Caco-2 (cell line): Measurements from ENCODE around the gene AHSA1. TPM values are rescaled to one million over a fixed set of nuclear protein-coding genes. Genes with fewer than 3 reads are reported as not detected.

Experiments
- BruUV-seq: library from RNA; stranded (reverse); fragments of 400-500 nt; replicated peaks from 2 replicates; lab custom pipeline; 2021; lab: Mats Ljungman, UMichigan
- CTCF ChIA-PET: fragments of 300-600 bp; sonication (Branson Sonifier 250); formaldehyde crosslinking; loops from one replicate; lab custom pipeline; 2022; ENCODE audit warnings: antibody characterized with exemption; lab: Charles Lee
- POLR2A ChIA-PET: fragments of 300-600 bp; sonication (Branson Sonifier 250); formaldehyde crosslinking; loops from one replicate; lab custom pipeline; 2022; ENCODE audit warnings: antibody characterized with exemption; lab: Charles Lee
- DNase-seq, 2 experiments: peaks; one replicate each; pipeline versions ENCODE4 v3.0.0 to v3.0.0-alpha.2; 2020 to 2022
- H3K27me3 ChIP-seq: replicated peaks from 2 replicates; pipeline ENCODE4 v1.6.0; 2011; ENCODE audit warnings: low read length; ENCODE audit not compliant: control insufficient read depth, insufficient read depth
- H3K36me3 ChIP-seq: 2 replicates; pipeline ENCODE4 v1.5.1; 2011; ENCODE audit warnings: low read length; ENCODE audit not compliant: control insufficient read depth, insufficient read depth
- H3K4me1 ChIP-seq: fragments of 250-450 bp; sonication (Bioruptor Pico); 2 replicates; pipeline ENCODE4 v1.5.1; 2020; ENCODE audit warnings: mild to moderate bottlenecking
- H3K4me3 ChIP-seq: 2 replicates; pipeline ENCODE4 v1.5.1; 2011; ENCODE audit warnings: low read depth, mild to moderate bottlenecking, control low read depth, low read length
- H3K9me3 ChIP-seq: fragments of 250-450 bp; sonication (Bioruptor Pico); 2 replicates; pipeline ENCODE4 v1.5.1; 2020; ENCODE audit warnings: mild to moderate bottlenecking, moderate library complexity
- H3K27ac Mint-ChIP-seq: one replicate; pipeline ENCODE4 v1.8.0; 2022; ENCODE audit warnings: mixed read lengths; ENCODE audit not compliant: unreplicated experiment
- H3K27me3 Mint-ChIP-seq: one replicate; pipeline ENCODE4 v1.8.0; 2022; ENCODE audit warnings: mixed read lengths; ENCODE audit not compliant: insufficient read depth, unreplicated experiment
- H3K36me3 Mint-ChIP-seq: one replicate; pipeline ENCODE4 v1.8.0; 2022; ENCODE audit warnings: mild to moderate bottlenecking, mixed read lengths; ENCODE audit not compliant: insufficient read depth, unreplicated experiment
- H3K4me1 Mint-ChIP-seq: one replicate; pipeline ENCODE4 v1.8.0; 2022; ENCODE audit warnings: low read depth, mixed read lengths; ENCODE audit not compliant: unreplicated experiment
- H3K4me3 Mint-ChIP-seq: one replicate; pipeline ENCODE4 v1.8.0; 2022; ENCODE audit warnings: mild to moderate bottlenecking, moderate library complexity, mixed read lengths; ENCODE audit not compliant: unreplicated experiment
- H3K9me3 Mint-ChIP-seq: one replicate; pipeline ENCODE4 v1.8.0; 2022; ENCODE audit warnings: mixed read lengths; ENCODE audit not compliant: unreplicated experiment
- CTCF ChIP-seq, 2 experiments: fragments of 200-600 bp in 1 of 2; IDR thresholded peaks; 1 replicate in 1 of 2; 2 replicates in 1 of 2; pipeline versions ENCODE4 v1.5.1 to v1.8.0; 2011 to 2022; ENCODE audit warnings: antibody characterized with exemption in 1 of 2, control low read depth in 1 of 2, inconsistent platforms in 1 of 2, low read depth in 1 of 2, low read length in 1 of 2, mild to moderate bottlenecking in 1 of 2, moderate library complexity in 1 of 2; ENCODE audit not compliant: insufficient read depth in 1 of 2, severe bottlenecking in 1 of 2, unreplicated experiment in 1 of 2
- intact Hi-C: fragments of 100-400 bp; cut with micrococcal nuclease; formaldehyde crosslinking; loops from one replicate; pipeline ENCODE4 v1.10.0; 2022; ENCODE audit not compliant: unreplicated experiment
- total RNA-seq: library from RNA; stranded (reverse); gene quantifications from 2 replicates; pipeline ENCODE4 v1.2.3, GENCODE V29; 2022

Gene AHSA1
- total RNA-seq, 1 experiment from 2014 or later = 161 TPM

- H3K9me3 Mint-ChIP-seq = no peaks in the 10 kb centered on the region
- no TSS peak for BruUV-seq
- H3K4me1 Mint-ChIP-seq = no peaks in the 10 kb centered on the region
- no peaks in the 10 kb centered on the region for H3K4me1 ChIP-seq
- no peaks in the 10 kb centered on the region for H3K27me3 Mint-ChIP-seq
- H3K36me3 ChIP-seq = no peaks in the 10 kb centered on the region
- H3K4me3 ChIP-seq = no peak overlapping the region
- H3K36me3 Mint-ChIP-seq = peaks cover 8% of the 10 kb centered on the region
- ChIA-PET POLR2A (no interaction called here), CTCF (interaction anchor here (0.6 kb wide), 1 partner anchor 44 kb away, joined by 4 read pairs; no protein-coding TSS in a partner anchor)
- H3K4me3 Mint-ChIP-seq = no peak overlapping the region
- H3K27me3 ChIP-seq = no peaks in the 10 kb centered on the region
- no peaks in the 10 kb centered on the region for H3K9me3 ChIP-seq
- no peak for DNase-seq
- TF ChIP-seq CTCF (IDR thresholded peaks at IDR 0.05; ENCODE audit: insufficient read depth in 1 of 2, low read depth in 1 of 2, low read length in 1 of 2, severe bottlenecking in 1 of 2, unreplicated experiment in 1 of 2) = no peak
- intact Hi-C loops = no loop called here
- H3K27ac Mint-ChIP-seq = no peak overlapping the region
These were observed 16.7 kb downstream of the AHSA1 start for GRCh38 chr14:77474479-77475177.

- POLR2A ChIA-PET = no interaction called here
- H3K9me3 Mint-ChIP-seq = no peaks in the 10 kb centered on the region
- no peak overlapping the region for H3K4me3 Mint-ChIP-seq
- H3K27me3 Mint-ChIP-seq = no peaks in the 10 kb centered on the region
- CTCF ChIA-PET = no interaction called here
- no TSS peak for BruUV-seq
- Histone ChIP-seq H3K4me3 (no peak overlapping the region), H3K27me3 (no peaks in the 10 kb centered on the region), H3K36me3 (no peaks in the 10 kb centered on the region), H3K9me3 (no peaks in the 10 kb centered on the region), H3K4me1 (no peaks in the 10 kb centered on the region)
- H3K36me3 Mint-ChIP-seq = peaks cover 5% of the 10 kb centered on the region
- DNase-seq = no peak
- no peaks in the 10 kb centered on the region for H3K4me1 Mint-ChIP-seq
- no peak overlapping the region for H3K27ac Mint-ChIP-seq
- no peak for TF ChIP-seq CTCF (IDR thresholded peaks at IDR 0.05; ENCODE audit: insufficient read depth in 1 of 2, low read depth in 1 of 2, low read length in 1 of 2, severe bottlenecking in 1 of 2, unreplicated experiment in 1 of 2)
- intact Hi-C loops = no loop called here
These were observed 17.7 kb downstream of the AHSA1 start for GRCh38 chr14:77475432-77476115.

GRCh38 chr14:77478029-77478428 lies 20.1 kb downstream of the AHSA1 start:
- no peaks in the 10 kb centered on the region for H3K27me3 Mint-ChIP-seq
- no peaks in the 10 kb centered on the region for H3K4me1 Mint-ChIP-seq
- Histone ChIP-seq H3K4me1 (peaks cover 5% of the 10 kb centered on the region; the same call in 1 of the 2 replicates), H3K9me3 (no peaks in the 10 kb centered on the region), H3K36me3 (no peaks in the 10 kb centered on the region), H3K27me3 (no peaks in the 10 kb centered on the region), H3K4me3 (no peak overlapping the region)
- no peak overlapping the region for H3K27ac Mint-ChIP-seq
- no peak for TF ChIP-seq CTCF (IDR thresholded peaks at IDR 0.05; ENCODE audit: insufficient read depth in 1 of 2, low read depth in 1 of 2, low read length in 1 of 2, severe bottlenecking in 1 of 2, unreplicated experiment in 1 of 2)
- ChIA-PET POLR2A (interaction anchor here (1.0 kb wide), 1 partner anchor 20 kb away, joined by 3 read pairs; no protein-coding TSS in a partner anchor), CTCF (no interaction called here)
- no peak for DNase-seq
- intact Hi-C loops = no loop called here
- BruUV-seq = no TSS peak
- peaks cover 10% of the 10 kb centered on the region for H3K36me3 Mint-ChIP-seq
- H3K9me3 Mint-ChIP-seq = no peaks in the 10 kb centered on the region
- H3K4me3 Mint-ChIP-seq = no peak overlapping the region
